Measurements from ENCODE around the gene MTRF1L.
A peak's percentile ranks its signal among the peaks of the same experiment; 100 is the strongest.

MTRF1L gene

GRCh38 chr6:153028286-153028685, 25.8 kb upstream of the MTRF1L start:
- no peak for DNase-seq (ENCODE audit: low spot score)
- in situ Hi-C loops (cut with MboI; ENCODE audit: low sequenced_read_pairs, unreplicated experiment): loop anchor here (10.0 kb wide), 2 partner anchors 73 to 163 kb away; no protein-coding TSS in a partner anchor
- no peak for TF ChIP-seq CTCF (IDR thresholded peaks at IDR 0.05; ENCODE audit: borderline replicate concordance, control extremely low read depth, extremely low read depth, insufficient read depth, missing control alignments)

- DNase-seq (ENCODE audit: low spot score): no peak
- TF ChIP-seq CTCF (IDR thresholded peaks at IDR 0.05; ENCODE audit: borderline replicate concordance, control extremely low read depth, extremely low read depth, insufficient read depth, missing control alignments): no peak
- in situ Hi-C loops (cut with MboI; ENCODE audit: low sequenced_read_pairs, unreplicated experiment): loop anchor here (10.0 kb wide), 2 partner anchors 73 to 163 kb away; no protein-coding TSS in a partner anchor
Measured at GRCh38 chr6:153027480-153027879, 25.0 kb upstream of the MTRF1L start.

GRCh38 chr6:153024709-153025017, 22.2 kb upstream of the MTRF1L start:
- TF ChIP-seq CTCF (IDR thresholded peaks at IDR 0.05; ENCODE audit: borderline replicate concordance, control extremely low read depth, extremely low read depth, insufficient read depth, missing control alignments): no peak
- DNase-seq (ENCODE audit: low spot score): no peak
- in situ Hi-C loops (cut with MboI; ENCODE audit: low sequenced_read_pairs, unreplicated experiment): loop anchor here (10.0 kb wide), 2 partner anchors 70 to 160 kb away; no protein-coding TSS in a partner anchor

GRCh38 chr6:153023977-153024708, 21.6 kb upstream of the MTRF1L start:
- peak; percentile 75 for TF ChIP-seq CTCF (IDR thresholded peaks at IDR 0.05; ENCODE audit: borderline replicate concordance, control extremely low read depth, extremely low read depth, insufficient read depth, missing control alignments)
- in situ Hi-C loops (cut with MboI; ENCODE audit: low sequenced_read_pairs, unreplicated experiment): loop anchor here (10.0 kb wide), 2 partner anchors 69 to 159 kb away; no protein-coding TSS in a partner anchor
- DNase-seq (ENCODE audit: low spot score): peak; percentile 56

GRCh38 chr6:153018355-153018754, 15.8 kb upstream of the MTRF1L start:
- in situ Hi-C loops (cut with MboI; ENCODE audit: low sequenced_read_pairs, unreplicated experiment): no loop called here
- no peak for TF ChIP-seq CTCF (IDR thresholded peaks at IDR 0.05; ENCODE audit: borderline replicate concordance, control extremely low read depth, extremely low read depth, insufficient read depth, missing control alignments)
- DNase-seq (ENCODE audit: low spot score): no peak

GRCh38 chr6:153016846-153017245, 14.3 kb upstream of the MTRF1L start:
- DNase-seq (ENCODE audit: low spot score): no peak
- in situ Hi-C loops (cut with MboI; ENCODE audit: low sequenced_read_pairs, unreplicated experiment): no loop called here
- no peak for TF ChIP-seq CTCF (IDR thresholded peaks at IDR 0.05; ENCODE audit: borderline replicate concordance, control extremely low read depth, extremely low read depth, insufficient read depth, missing control alignments)

Data from GM13976 (cell line).